ENCODE data around the gene ZNF462. TPM values are rescaled to one million over a fixed set of nuclear protein-coding genes. Genes with fewer than 3 reads are reported as not detected.

ZNF462 gene
- total and polyA plus RNA-seq, 2 of the 4 experiments (the other 2 are of a cell fraction): 6.1 to 18.8 TPM

GRCh38 chr9:106918825-106919509 is 56.0 kb downstream of the ZNF462 start:
- no peaks in the 10 kb centered on the region for H3K27me3 ChIP-seq (ENCODE audit: control insufficient read depth, insufficient read depth, low read length)
- in situ Hi-C loops (cut with MboI; ENCODE audit: low sequenced_read_pairs) (no loop called here), intact Hi-C loops (cut with micrococcal nuclease) (no loop called here), dilution Hi-C loops (cut with HindIII; ENCODE audit: low sequenced_read_pairs, unreplicated experiment) (no loop called here)
- no peak overlapping the region for H3K4me2 ChIP-seq (ENCODE audit: low read depth, low read length)
- 0 out of 2 replicates have a peak overlapping the region, but pooled peaks have one; percentile 35 for H2AK5ac ChIP-seq (ENCODE audit: low read depth, low read length)
- no peak for DNase-seq
- H2BK120ac ChIP-seq (ENCODE audit: low read depth, low read length): peak overlapping the region; percentile 4; the same call in 1 of the 2 replicates
- 0 out of 2 replicates have a peak overlapping the region, but pooled peaks have one; percentile 17 for H3K14ac ChIP-seq (replicated peaks; ENCODE audit: low read depth, low read length)
- H3K36me3 ChIP-seq (ENCODE audit: control insufficient read depth, insufficient read depth, low read length): no peaks in the 10 kb centered on the region
- BruUV-seq (replicated peaks): no TSS peak
- H3K18ac ChIP-seq (ENCODE audit: low read depth, low read length): peak overlapping the region; percentile 55; the same call in 1 of the 2 replicates
- H2BK20ac ChIP-seq (ENCODE audit: low read depth, low read length): 0 out of 2 replicates have a peak overlapping the region, but pooled peaks have one; percentile 6
- no peak overlapping the region for H3K23ac ChIP-seq (ENCODE audit: low read depth, low read length)
- H2BK5ac ChIP-seq (ENCODE audit: low read depth, low read length, poor library complexity, severe bottlenecking): no peak overlapping the region
- H3K4me3 ChIP-seq (ENCODE audit: insufficient read depth, low read depth, low read length): no peak overlapping the region
- ChIA-PET POLR2A (ENCODE audit: unreplicated experiment) (no interaction called here), CTCF (interaction anchor here (0.6 kb wide), 1 partner anchor 1493 kb away, joined by 3 read pairs; no protein-coding TSS in a partner anchor)
- peak overlapping the region in 1 of 2 experiments; percentile 41; a peak in 1 of 4 replicates for H4K8ac ChIP-seq (ENCODE audit: low read depth in 2 of 2, low read length in 2 of 2)
- peak overlapping the region; percentile 45 for H4K91ac ChIP-seq (ENCODE audit: insufficient read depth, low read depth, low read length)
- no peak overlapping the region for H2AK9ac ChIP-seq (replicated peaks; ENCODE audit: low read depth, low read length, poor library complexity)
- H3K79me1 ChIP-seq (ENCODE audit: low read depth in 1 of 2, low read length in 2 of 2): peaks cover 16 to 49% of the 10 kb centered on the region in 2 experiments; a peak in 3 of 4 replicates
- WGBS, 2 experiments (ENCODE audit: extremely low coverage in 2 of 2, insufficient read length in 1 of 2): no CpG with 5 or more reads among the region's 5 CpGs
- H3K4me1 ChIP-seq (ENCODE audit: control insufficient read depth, insufficient read depth, low read length): peaks cover 18% of the 10 kb centered on the region
- H3K4ac ChIP-seq (ENCODE audit: low read depth, low read length): peak overlapping the region; percentile 41; the same call in 1 of the 2 replicates
- H2BK15ac ChIP-seq (ENCODE audit: low read depth, low read length): no peak overlapping the region; the same call in 2 of the 3 replicates
- peak overlapping the region; percentile 50; the same call in 1 of the 2 replicates for H4K5ac ChIP-seq (ENCODE audit: low read depth, low read length)
- no peak overlapping the region for H2AFZ ChIP-seq (replicated peaks; ENCODE audit: low read length, poor library complexity)
- TF ChIP-seq POLR2A (IDR thresholded peaks at IDR 0.05; ENCODE audit: low read depth, low read length): no peak
- TF ChIP-seq RFX5 (IDR thresholded peaks at IDR 0.05; ENCODE audit: low read depth, low read length): no peak
- TF ChIP-seq RAD21 (IDR thresholded peaks at IDR 0.05; ENCODE audit: low read length): no peak
- no peak for TF ChIP-seq CEBPB (IDR thresholded peaks at IDR 0.05; ENCODE audit: low read depth, low read length)
- TF ChIP-seq ELK1 (IDR thresholded peaks at IDR 0.05; ENCODE audit: borderline replicate concordance, low read depth, low read length): no peak
- TF ChIP-seq, protein P1, sequence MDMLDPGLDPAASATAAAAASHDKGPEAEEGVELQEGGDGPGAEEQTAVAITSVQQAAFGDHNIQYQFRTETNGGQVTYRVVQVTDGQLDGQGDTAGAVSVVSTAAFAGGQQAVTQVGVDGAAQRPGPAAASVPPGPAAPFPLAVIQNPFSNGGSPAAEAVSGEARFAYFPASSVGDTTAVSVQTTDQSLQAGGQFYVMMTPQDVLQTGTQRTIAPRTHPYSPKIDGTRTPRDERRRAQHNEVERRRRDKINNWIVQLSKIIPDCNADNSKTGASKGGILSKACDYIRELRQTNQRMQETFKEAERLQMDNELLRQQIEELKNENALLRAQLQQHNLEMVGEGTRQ (IDR thresholded peaks at IDR 0.05; ENCODE audit: low read depth, low read length): no peak
- no peak for TF ChIP-seq CHD1 (IDR thresholded peaks at IDR 0.05; ENCODE audit: low read depth, low read length)
- no peak for TF ChIP-seq MAFK (IDR thresholded peaks at IDR 0.05; ENCODE audit: low read depth, low read length)
- TF ChIP-seq MXI1 (IDR thresholded peaks at IDR 0.05; ENCODE audit: borderline replicate concordance, low read depth, low read length): no peak
- TF ChIP-seq NFE2L2 (IDR thresholded peaks at IDR 0.05; ENCODE audit: low read depth, low read length): no peak
- no peak overlapping the region for H3K56ac ChIP-seq (ENCODE audit: extremely low read depth, insufficient read depth, low read length)
- ATAC-seq (ENCODE audit: low read depth): no peak
- no peak overlapping the region; the same call in 1 of the 2 replicates for H3K27ac ChIP-seq (ENCODE audit: insufficient read depth, low read length)
- no peaks in the 10 kb centered on the region; the same call in 1 of the 2 replicates for H4K20me1 ChIP-seq (ENCODE audit: insufficient read depth, low read length)
- no peaks in the 10 kb centered on the region for H3K9me3 ChIP-seq (ENCODE audit: control insufficient read depth, insufficient read depth, low read length)
- H3K9me1 ChIP-seq (ENCODE audit: insufficient read depth, low read length): no peaks in the 10 kb centered on the region; the same call in 1 of the 2 replicates
- H3K9ac ChIP-seq (ENCODE audit: low read depth, low read length): no peak overlapping the region
